IMR-90 (cell line): Measurements from ENCODE around the gene AJM1. TPM values are rescaled to one million over a fixed set of nuclear protein-coding genes. Genes with fewer than 3 reads are reported as not detected.

ENCODE experiments used
- ATAC-seq: fragments of 200-7000 bp; cut with Tn5 transposase; 2 replicates; pipeline ENCODE4 v1.9.1; 2020; ENCODE audit warnings: low read depth, mild to moderate bottlenecking, moderate library complexity
- BruUV-seq: library from RNA; stranded (reverse); fragments of 400-500 nt; replicated peaks from 2 replicates; lab custom pipeline; 2021; lab: Mats Ljungman, UMichigan
- CTCF ChIA-PET: fragments of 300-600 bp; formaldehyde crosslinking; extraction: SDS; loops from one replicate; lab custom pipeline; 2021; ENCODE audit warnings: antibody characterized with exemption; lab: Yijun Ruan, JAX
- POLR2A ChIA-PET: fragments of 300-600 bp; sonication (Branson Sonifier 250); formaldehyde crosslinking; loops from one replicate; lab custom pipeline; 2022; ENCODE audit warnings: antibody characterized with exemption; ENCODE audit not compliant: unreplicated experiment; lab: Charles Lee
- DNase-seq: peaks from one replicate; pipeline ENCODE4 v3.0.0; 2013
- H2AFZ ChIP-seq: replicated peaks from 2 replicates; pipeline ENCODE3; 2013; ENCODE audit warnings: low read length, mild to moderate bottlenecking; ENCODE audit not compliant: poor library complexity
- H2AK5ac ChIP-seq: 2 replicates; pipeline ENCODE4 v1.6.1; 2013; ENCODE audit warnings: low read depth, low read length, inconsistent platforms
- H2AK9ac ChIP-seq: replicated peaks from 2 replicates; pipeline ENCODE3; 2013; ENCODE audit warnings: mild to moderate bottlenecking, low read depth, low read length, moderate library complexity; ENCODE audit not compliant: poor library complexity
- H2BK120ac ChIP-seq: 2 replicates; pipeline ENCODE4 v1.6.1; 2013; ENCODE audit warnings: low read depth, low read length, inconsistent platforms
- H2BK15ac ChIP-seq: 3 replicates; pipeline ENCODE4 v1.6.1; 2013; ENCODE audit warnings: low read depth, low read length, inconsistent platforms
- H2BK20ac ChIP-seq: 2 replicates; pipeline ENCODE4 v1.6.1; 2013; ENCODE audit warnings: low read depth, mild to moderate bottlenecking, inconsistent platforms, low read length, moderate library complexity
- H2BK5ac ChIP-seq: 2 replicates; pipeline ENCODE4 v1.6.1; 2013; ENCODE audit warnings: mild to moderate bottlenecking, low read depth, low read length, inconsistent platforms; ENCODE audit not compliant: poor library complexity, severe bottlenecking
- H3K14ac ChIP-seq: replicated peaks from 2 replicates; pipeline ENCODE4 v1.6.1; 2013; ENCODE audit warnings: low read depth, low read length, inconsistent platforms
- H3K18ac ChIP-seq: 2 replicates; pipeline ENCODE4 v1.6.1; 2013; ENCODE audit warnings: low read depth, low read length, control low read depth
- H3K23ac ChIP-seq: 2 replicates; pipeline ENCODE4 v1.6.1; 2013; ENCODE audit warnings: low read depth, low read length, inconsistent platforms
- H3K27ac ChIP-seq: 2 replicates; pipeline ENCODE4 v1.5.1; 2013; ENCODE audit warnings: mild to moderate bottlenecking, control low read depth, low read length; ENCODE audit not compliant: insufficient read depth
- H3K27me3 ChIP-seq: 2 replicates; pipeline ENCODE4 v1.6.1; 2013; ENCODE audit warnings: low read length; ENCODE audit not compliant: control insufficient read depth, insufficient read depth
- H3K36me3 ChIP-seq: 2 replicates; pipeline ENCODE4 v1.6.1; 2013; ENCODE audit warnings: low read length, mixed read lengths; ENCODE audit not compliant: control insufficient read depth, insufficient read depth
- H3K4ac ChIP-seq: 2 replicates; pipeline ENCODE4 v1.6.1; 2013; ENCODE audit warnings: low read depth, low read length, inconsistent platforms
- H3K4me1 ChIP-seq: 2 replicates; pipeline ENCODE4 v1.6.1; 2013; ENCODE audit warnings: low read length, mixed read lengths; ENCODE audit not compliant: control insufficient read depth, insufficient read depth
- H3K4me2 ChIP-seq: 2 replicates; pipeline ENCODE4 v1.6.1; 2013; ENCODE audit warnings: low read depth, mild to moderate bottlenecking, control low read depth, low read length, moderate library complexity
- H3K4me3 ChIP-seq: 2 replicates; pipeline ENCODE4 v1.5.1; 2013; ENCODE audit warnings: low read depth, mild to moderate bottlenecking, control low read depth, low read length, moderate library complexity; ENCODE audit not compliant: insufficient read depth
- H3K56ac ChIP-seq: 2 replicates; pipeline ENCODE4 v1.6.1; 2013; ENCODE audit warnings: low read length, inconsistent platforms; ENCODE audit not compliant: insufficient read depth; ENCODE audit errors: extremely low read depth
- H3K79me1 ChIP-seq, 2 experiments: 2 replicates each; pipeline ENCODE4 v1.6.1; 2013; ENCODE audit warnings: low read length in 2 of 2, inconsistent platforms in 1 of 2, low read depth in 1 of 2
- H3K9ac ChIP-seq: 2 replicates; pipeline ENCODE4 v1.6.1; 2013; ENCODE audit warnings: low read depth, low read length, control low read depth
- H3K9me1 ChIP-seq: 2 replicates; pipeline ENCODE4 v1.6.1; 2013; ENCODE audit warnings: low read length, inconsistent platforms; ENCODE audit not compliant: insufficient read depth
- H3K9me3 ChIP-seq: 2 replicates; pipeline ENCODE4 v1.6.1; 2013; ENCODE audit warnings: low read length; ENCODE audit not compliant: control insufficient read depth, insufficient read depth
- H4K20me1 ChIP-seq: 2 replicates; pipeline ENCODE4 v1.6.1; 2013; ENCODE audit warnings: low read length, inconsistent platforms; ENCODE audit not compliant: insufficient read depth
- H4K5ac ChIP-seq: 2 replicates; pipeline ENCODE4 v1.6.1; 2013; ENCODE audit warnings: mild to moderate bottlenecking, low read depth, low read length, control low read depth
- H4K8ac ChIP-seq, 2 experiments: 2 replicates each; pipeline ENCODE4 v1.6.1; 2013; ENCODE audit warnings: low read depth in 2 of 2, low read length in 2 of 2, control low read depth in 1 of 2, inconsistent platforms in 1 of 2
- H4K91ac ChIP-seq: 2 replicates; pipeline ENCODE4 v1.6.1; 2013; ENCODE audit warnings: low read depth, low read length, inconsistent platforms; ENCODE audit not compliant: insufficient read depth
- CEBPB ChIP-seq: IDR thresholded peaks from 2 replicates; pipeline ENCODE4 v1.6.1; 2012; ENCODE audit warnings: low read depth, low read length, improper control_type of control experiment
- POLR2A ChIP-seq: IDR thresholded peaks from 2 replicates; pipeline ENCODE4 v1.6.1; 2012; ENCODE audit warnings: mild to moderate bottlenecking, low read depth, low read length
- RAD21 ChIP-seq: IDR thresholded peaks from 2 replicates; pipeline ENCODE4 v1.6.1; 2012; ENCODE audit warnings: low read length, improper control_type of control experiment
- RFX5 ChIP-seq: IDR thresholded peaks from 2 replicates; pipeline ENCODE4 v1.8.0; 2012; ENCODE audit warnings: low read depth, mild to moderate bottlenecking, low read length, moderate library complexity
- WGBS, 2 experiments: methylation state at CpG; one replicate each; pipeline versions ENCODE4 v1.1.5 to v1.1.7; 2013; ENCODE audit warnings: missing lambda C conversion rate in 2 of 2; ENCODE audit not compliant: insufficient read length in 1 of 2; ENCODE audit errors: extremely low coverage in 2 of 2; 5-methylcytosine and 5-hydroxymethylcytosine counted together
- dilution Hi-C: fragments of 300-500 bp; cut with HindIII; formaldehyde crosslinking; loops from one replicate; pipeline ENCODE4 v1.14.3; 2018; ENCODE audit warnings: low sequenced_read_pairs; ENCODE audit not compliant: unreplicated experiment
- in situ Hi-C: fragments of 300-500 bp; cut with MboI; formaldehyde crosslinking; loops from 3 replicates; pipeline ENCODE4 v1.14.3; 2019; ENCODE audit warnings: low sequenced_read_pairs, inconsistent platforms, mixed read lengths
- intact Hi-C: fragments of 100-400 bp; cut with micrococcal nuclease; formaldehyde crosslinking; loops from 2 replicates; pipeline ENCODE4 v1.10.0; 2022
- polyA plus RNA-seq, 3 experiments: library from polyadenylated mRNA; depleted of rRNA; stranded (reverse); fragments of >200 nt; gene quantifications; 2 replicates each; pipeline ENCODE4 v1.2.3, GENCODE V29; 2012; ENCODE audit warnings: low replicate concordance in 1 of 3
- total RNA-seq: library from RNA; depleted of rRNA; stranded (reverse); fragments of >200 nt; gene quantifications from 2 replicates; pipeline ENCODE4 v1.2.3, GENCODE V29; 2012

The AJM1 gene
- total and polyA plus RNA-seq, 2 of the 4 experiments (the other 2 are of a cell fraction) = 0.18 to 1.5 TPM

DNA sequence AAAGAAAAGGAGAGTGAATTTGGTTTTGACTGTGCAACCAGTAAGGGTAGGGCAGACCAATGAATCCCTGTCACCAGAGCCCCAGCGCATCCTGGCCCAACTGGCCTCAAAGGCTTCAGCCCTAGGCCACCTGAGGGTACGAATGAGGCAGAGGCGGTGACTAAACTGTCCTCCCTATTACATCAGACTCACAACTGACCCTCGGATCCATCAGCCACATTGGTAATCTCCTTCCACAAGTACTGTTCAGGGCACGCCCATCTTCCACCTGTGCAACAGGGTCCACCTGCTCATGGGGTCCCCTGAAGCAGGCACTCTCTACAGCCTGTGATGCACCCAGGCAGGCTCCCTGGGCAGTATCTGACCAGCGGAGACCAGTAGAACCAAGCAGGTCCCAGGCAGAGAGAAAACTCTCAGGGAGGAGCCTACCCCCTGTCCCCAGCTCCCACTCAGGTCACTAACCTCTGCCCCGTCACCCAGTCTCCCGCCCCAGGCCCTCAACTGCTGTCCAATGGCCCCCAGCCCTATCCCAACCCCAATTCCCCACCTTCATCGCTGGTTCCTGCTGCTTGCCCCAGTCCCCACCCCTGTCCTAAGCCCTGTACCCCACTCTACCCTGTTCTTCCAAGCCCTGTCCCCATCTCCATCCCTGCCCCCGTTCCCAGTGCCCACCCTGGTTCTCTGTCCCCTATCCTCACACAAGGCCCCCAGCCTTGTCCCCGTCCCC is 22.9 kb downstream of the AJM1 start:
- H2BK5ac ChIP-seq = no peak overlapping the region
- peaks cover 13% of the 10 kb centered on the region for H4K20me1 ChIP-seq
- H2BK20ac ChIP-seq = no peak overlapping the region
- H3K14ac ChIP-seq = peak overlapping the region; percentile 63
- dilution Hi-C loops (no loop called here), in situ Hi-C loops (no loop called here), intact Hi-C loops (no loop called here)
- no peak for ATAC-seq
- H3K4me1 ChIP-seq = peaks cover 3% of the 10 kb centered on the region
- peak overlapping the region; percentile 59; the same call in 1 of the 2 replicates for H3K4ac ChIP-seq
- peak overlapping the region; percentile 71 for H3K4me3 ChIP-seq
- H3K56ac ChIP-seq = no peak overlapping the region
- H3K36me3 ChIP-seq = peaks cover 37% of the 10 kb centered on the region
- no peak for DNase-seq
- H3K4me2 ChIP-seq = peak overlapping the region; percentile 92
- peak overlapping the region; percentile 51 for H2AK5ac ChIP-seq
- no peak overlapping the region; a peak in 1 of 4 replicates for H4K8ac ChIP-seq
- H4K91ac ChIP-seq = no peak overlapping the region
- WGBS, 2 experiments = 53% methylated on average over 4 of the region's 11 CpGs; no CpG with 5 or more reads in 1 of the 2 experiments
- H3K9me3 ChIP-seq = peaks cover 2% of the 10 kb centered on the region; the same call in 1 of the 2 replicates
- H2AFZ ChIP-seq = peak overlapping the region; percentile 7
- H3K9ac ChIP-seq = peak overlapping the region; percentile 68
- peak overlapping the region; percentile 71; the same call in 1 of the 2 replicates for H3K23ac ChIP-seq
- H3K9me1 ChIP-seq = peaks cover 5% of the 10 kb centered on the region
- no peak overlapping the region for H4K5ac ChIP-seq
- H2AK9ac ChIP-seq = peak overlapping the region; percentile 90
- peaks cover 16 to 48% of the 10 kb centered on the region in 2 experiments for H3K79me1 ChIP-seq
- no peaks in the 10 kb centered on the region for H3K27me3 ChIP-seq
- CTCF ChIA-PET = no interaction called here
- no peak overlapping the region for H3K18ac ChIP-seq
- no TSS peak for BruUV-seq
- no peak overlapping the region for H2BK120ac ChIP-seq
- H2BK15ac ChIP-seq = no peak overlapping the region
- TF ChIP-seq POLR2A = no peak
- no peak for TF ChIP-seq RFX5
- TF ChIP-seq CEBPB = no peak
- TF ChIP-seq RAD21 = no peak
- POLR2A ChIA-PET = no interaction called here
- peak overlapping the region; percentile 76 for H3K27ac ChIP-seq
